ENCODE results near the gene CDHR1.
"Not testable (repeated sequence)": the region's sequence is repeated elsewhere in the genome, so short reads cannot be mapped to it uniquely, and the experiment has no call there.

The CDHR1 gene

GRCh38 chr10:84175436-84175835 lies 18.9 kb upstream of the CDHR1 start:
- DNase-seq (ENCODE audit: low spot score), result no peak

- DNase-seq (ENCODE audit: low spot score), result no peak
Measured at GRCh38 chr10:84176351-84176750, 18.0 kb upstream of the CDHR1 start.

GRCh38 chr10:84176836-84177474 lies 17.4 kb upstream of the CDHR1 start:
- no peak for DNase-seq (ENCODE audit: low spot score)

GRCh38 chr10:84177541-84178141 lies 16.7 kb upstream of the CDHR1 start:
- DNase-seq (ENCODE audit: low spot score), result no peak

- no peak for DNase-seq (ENCODE audit: low spot score)
Measured at GRCh38 chr10:84178160-84178609, 16.2 kb upstream of the CDHR1 start.

- DNase-seq (ENCODE audit: low spot score), result peak; percentile 28
Measured at GRCh38 chr10:84179059-84179710, 15.2 kb upstream of the CDHR1 start.

- not testable (repeated sequence) for DNase-seq (ENCODE audit: low spot score)
Measured at GRCh38 chr10:84180386-84180785, 14.0 kb upstream of the CDHR1 start.

GRCh38 chr10:84181631-84182030 lies 12.7 kb upstream of the CDHR1 start:
- no peak for DNase-seq (ENCODE audit: low spot score)

- no peak for DNase-seq (ENCODE audit: low spot score)
Measured at GRCh38 chr10:84184517-84184916, 9.8 kb upstream of the CDHR1 start.

- no peak for DNase-seq (ENCODE audit: low spot score)
Measured at GRCh38 chr10:84185526-84186175, 8.7 kb upstream of the CDHR1 start.

- DNase-seq (ENCODE audit: low spot score), result no peak
Measured at GRCh38 chr10:84188815-84189214, 5.5 kb upstream of the CDHR1 start.

GRCh38 chr10:84190621-84191020 lies 3.7 kb upstream of the CDHR1 start:
- no peak for DNase-seq (ENCODE audit: low spot score)

GRCh38 chr10:84191106-84191505 lies 3.2 kb upstream of the CDHR1 start:
- DNase-seq (ENCODE audit: low spot score), result no peak

GRCh38 chr10:84193327-84193726 lies 1.0 kb upstream of the CDHR1 start:
- DNase-seq (ENCODE audit: low spot score), result no peak

GRCh38 chr10:84193846-84194423 lies 402 bp upstream of the CDHR1 start:
- no peak for DNase-seq (ENCODE audit: low spot score)

GRCh38 chr10:84195044-84195830 lies 900 bp downstream of the CDHR1 start:
- DNase-seq (ENCODE audit: low spot score), result no peak

- DNase-seq (ENCODE audit: low spot score), result no peak
Measured at GRCh38 chr10:84196083-84196482, 1.7 kb downstream of the CDHR1 start.

- DNase-seq (ENCODE audit: low spot score), result no peak
Measured at GRCh38 chr10:84196941-84197340, 2.6 kb downstream of the CDHR1 start.

- no peak for DNase-seq (ENCODE audit: low spot score)
Measured at GRCh38 chr10:84197643-84198042, 3.3 kb downstream of the CDHR1 start.

GRCh38 chr10:84198206-84198915 lies 4.0 kb downstream of the CDHR1 start:
- DNase-seq (ENCODE audit: low spot score), result no peak
